Panc1 (cell line): ENCODE data around the gene ANKRD34C. TPM values are rescaled to one million over a fixed set of nuclear protein-coding genes. Genes with fewer than 3 reads are reported as not detected.

ENCODE experiments used
- ATAC-seq: fragments of 200-7000 bp; cut with Tn5 transposase; 2 replicates; pipeline ENCODE4 v1.9.1; 2020; ENCODE audit warnings: mild to moderate bottlenecking, moderate library complexity
- BruUV-seq: library from RNA; stranded (reverse); fragments of 400-500 nt; replicated peaks from 2 replicates; lab custom pipeline; 2021; lab: Mats Ljungman, UMichigan
- CTCF ChIA-PET: fragments of 300-600 bp; sonication (Branson Sonifier 250); formaldehyde crosslinking; loops from one replicate; lab custom pipeline; 2022; ENCODE audit warnings: antibody characterized with exemption; lab: Charles Lee
- POLR2A ChIA-PET: fragments of 300-600 bp; sonication (Branson Sonifier 250); formaldehyde crosslinking; loops from one replicate; lab custom pipeline; 2022; ENCODE audit warnings: antibody characterized with exemption; lab: Charles Lee
- DNase-seq: peaks from one replicate; pipeline ENCODE4 v3.0.0-alpha.2; 2010; ENCODE audit warnings: low read depth, low spot score
- H3K27ac ChIP-seq: 2 replicates; pipeline ENCODE4 v1.5.1; 2011; ENCODE audit warnings: mild to moderate bottlenecking, low read length, inconsistent platforms
- H3K27me3 ChIP-seq: fragments of 200-500 bp; sonication (Bioruptor generic); 2 replicates; pipeline ENCODE4 v1.6.0; 2014; ENCODE audit warnings: low read length, inconsistent platforms; ENCODE audit not compliant: control insufficient read depth, insufficient read depth
- H3K36me3 ChIP-seq: fragments of 200-500 bp; sonication (Bioruptor generic); 2 replicates; pipeline ENCODE4 v1.5.1; 2014; ENCODE audit warnings: inconsistent platforms, mild to moderate bottlenecking, low read length, moderate library complexity; ENCODE audit not compliant: control insufficient read depth, insufficient read depth
- H3K4me1 ChIP-seq: 2 replicates; pipeline ENCODE4 v1.5.1; 2011; ENCODE audit warnings: inconsistent platforms, mild to moderate bottlenecking, low read length, moderate library complexity; ENCODE audit not compliant: control insufficient read depth, insufficient read depth
- H3K4me3 ChIP-seq, 2 experiments: 2 replicates each; pipeline ENCODE4 v1.5.1; 2011 to 2012; ENCODE audit warnings: low read depth in 2 of 2, low read length in 2 of 2, mild to moderate bottlenecking in 2 of 2, inconsistent platforms in 1 of 2, moderate library complexity in 1 of 2
- H3K9me3 ChIP-seq: fragments of 200-500 bp; sonication (Bioruptor generic); 2 replicates; pipeline ENCODE4 v1.5.1; 2014; ENCODE audit warnings: low read depth, mild to moderate bottlenecking, inconsistent platforms, low read length, moderate library complexity; ENCODE audit not compliant: control insufficient read depth, insufficient read depth
- POLR2AphosphoS5 ChIP-seq: IDR thresholded peaks from 2 replicates; pipeline ENCODE4 v1.6.1; 2012; ENCODE audit warnings: mild to moderate bottlenecking, low read depth, low read length, moderate library complexity
- SIN3A ChIP-seq: IDR thresholded peaks from 2 replicates; pipeline ENCODE4 v1.6.1; 2012; ENCODE audit warnings: low read depth, mild to moderate bottlenecking, low read length, moderate library complexity, borderline replicate concordance; ENCODE audit not compliant: insufficient read depth
- TCF7L2 ChIP-seq: IDR thresholded peaks from 2 replicates; pipeline ENCODE4 v1.6.1; 2011; ENCODE audit warnings: mild to moderate bottlenecking, low read depth, low read length, inconsistent platforms
- in situ Hi-C: cut with HindIII; loops from 2 replicates; pipeline ENCODE4 v1.10.0; 2016; ENCODE audit warnings: low sequenced_read_pairs, low pct_unique_long_range_greater_than_20kb
- intact Hi-C: fragments of 100-400 bp; cut with micrococcal nuclease; formaldehyde crosslinking; loops from one replicate; pipeline ENCODE4 v1.10.0; 2022; ENCODE audit not compliant: unreplicated experiment
- total RNA-seq: library from RNA; stranded (reverse); gene quantifications from one replicate; pipeline ENCODE4 v1.2.1, GENCODE V29; 2021; ENCODE audit not compliant: unreplicated experiment
- TF ChIP-seq, protein P1 (sequence below), 2 experiments: IDR thresholded peaks; 2 replicates each; pipeline ENCODE4 v1.6.1; 2011 to 2012; ENCODE audit warnings: low read depth in 2 of 2, control low read depth in 1 of 2, low read length in 1 of 2, mild to moderate bottlenecking in 1 of 2, moderate library complexity in 1 of 2; ENCODE audit not compliant: insufficient read depth in 1 of 2
- TF ChIP-seq, protein P2 (sequence below): fragments of 450-650 bp; IDR thresholded peaks from 2 replicates; pipeline ENCODE4 v1.5.1; 2017; ENCODE audit warnings: mild to moderate bottlenecking

The ANKRD34C gene
- total RNA-seq, 1 experiment from 2014 or later, result not detected

DNA sequence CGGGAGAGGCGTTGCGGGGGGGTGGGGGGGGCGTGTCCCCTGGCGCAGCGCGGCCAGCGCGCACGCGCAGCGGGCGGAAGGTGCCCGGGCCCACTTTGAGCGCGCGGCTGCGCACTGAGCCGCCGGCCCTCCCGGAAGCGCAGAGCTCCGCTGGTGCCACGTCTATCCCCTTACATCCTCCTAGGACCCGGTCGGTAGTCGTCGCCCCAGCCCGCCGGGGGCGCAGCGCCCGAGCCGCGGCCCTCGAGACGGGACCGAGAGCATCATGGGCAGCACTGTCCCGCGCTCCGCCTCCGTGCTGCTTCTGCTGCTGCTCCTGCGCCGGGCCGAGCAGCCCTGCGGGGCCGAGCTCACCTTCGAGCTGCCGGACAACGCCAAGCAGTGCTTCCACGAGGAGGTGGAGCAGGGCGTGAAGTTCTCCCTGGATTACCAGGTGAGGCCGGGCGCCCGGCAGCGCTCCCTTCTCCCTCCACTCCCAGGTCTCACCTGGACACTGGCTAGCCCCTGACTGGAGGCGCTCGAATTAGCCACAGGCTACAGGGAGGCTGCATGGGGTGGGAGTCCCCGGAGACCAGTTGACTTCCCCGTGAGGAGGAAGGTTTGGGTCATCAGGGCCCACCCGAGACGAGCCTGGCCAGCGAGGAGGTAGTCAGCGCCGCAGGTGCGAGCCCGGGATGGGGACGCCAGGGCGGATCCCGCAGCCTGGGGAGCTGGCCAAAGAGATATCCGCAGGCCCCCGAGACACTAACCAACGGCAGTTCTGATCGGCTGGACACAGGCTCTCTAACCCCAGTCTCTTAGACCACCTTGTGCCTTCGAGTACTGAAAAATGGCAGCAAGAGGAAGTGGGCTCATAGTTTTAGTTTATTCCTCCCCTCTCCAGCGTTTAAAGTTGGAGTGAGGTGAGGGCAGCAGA is 28.7 kb downstream of the ANKRD34C start, which contains the start of gene TMED3:
Gene TMED3, plus strand, starts transcription at position 128 of the 916 bp plus-strand sequence. Its CDS starts 138 bp downstream, at position 266.
- peaks cover 12% of the 10 kb centered on the region; the same call in 1 of the 2 replicates for H3K4me1 ChIP-seq
- H3K9me3 ChIP-seq, result no peaks in the 10 kb centered on the region
- peak within 1 kb of the TSS; percentile 91 to 98 for H3K4me3 ChIP-seq
- intact Hi-C loops (no loop called here), in situ Hi-C loops (no loop called here)
- BruUV-seq, result no TSS peak
- POLR2A ChIA-PET, result no interaction called here
- H3K36me3 ChIP-seq, result peaks cover 27% of the 10 kb centered on the region
- peaks cover 27% of the 10 kb centered on the region for H3K27me3 ChIP-seq
- H3K27ac ChIP-seq, result peak within 1 kb of the TSS; percentile 94
- ATAC-seq (peak; percentile 99), DNase-seq (peak; percentile 46)
- TF ChIP-seq POLR2AphosphoS5 (peak; percentile 75), TCF7L2 (no peak), SIN3A (peak; percentile 65; the same call in 1 of the 2 replicates)
- CTCF ChIA-PET, result interaction anchor here (1.0 to 1.4 kb wide), 2 partner anchors 70 to 283 kb away, joined by 3 read pairs; no protein-coding TSS in a partner anchor

DNA sequence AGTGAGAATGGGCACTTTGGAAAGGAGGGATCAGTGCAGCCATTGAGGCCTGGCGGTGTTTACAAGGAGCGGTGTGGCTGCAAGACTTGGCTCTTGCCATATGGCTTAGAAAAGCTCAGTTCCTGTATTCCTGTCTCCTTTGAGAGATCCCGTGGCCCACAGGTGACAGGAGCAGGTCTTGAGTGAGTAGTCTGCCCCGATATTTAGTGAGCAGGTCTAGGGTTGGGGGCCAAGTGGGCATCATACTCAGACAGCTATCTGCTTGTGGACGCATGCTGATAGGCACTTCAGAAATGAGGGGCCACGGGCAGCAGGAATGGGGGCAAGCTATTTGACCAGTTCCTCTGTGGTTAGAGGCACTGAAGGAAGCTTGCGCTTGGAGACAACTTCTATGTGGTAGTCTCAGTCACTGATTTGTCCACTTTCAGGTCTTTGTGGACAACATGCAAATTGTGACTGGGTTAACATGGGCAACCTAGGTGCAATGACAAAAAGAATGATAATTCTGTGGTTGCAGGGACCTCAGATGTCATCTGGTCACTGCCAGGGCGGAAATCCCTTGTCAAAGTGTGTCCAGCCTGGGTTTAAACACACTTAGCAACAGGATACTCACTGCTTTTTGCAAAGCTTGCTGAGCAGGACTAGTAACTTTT is 29.5 kb downstream of the ANKRD34C start:
- no peak for ATAC-seq
- TF ChIP-seq, protein P1, sequence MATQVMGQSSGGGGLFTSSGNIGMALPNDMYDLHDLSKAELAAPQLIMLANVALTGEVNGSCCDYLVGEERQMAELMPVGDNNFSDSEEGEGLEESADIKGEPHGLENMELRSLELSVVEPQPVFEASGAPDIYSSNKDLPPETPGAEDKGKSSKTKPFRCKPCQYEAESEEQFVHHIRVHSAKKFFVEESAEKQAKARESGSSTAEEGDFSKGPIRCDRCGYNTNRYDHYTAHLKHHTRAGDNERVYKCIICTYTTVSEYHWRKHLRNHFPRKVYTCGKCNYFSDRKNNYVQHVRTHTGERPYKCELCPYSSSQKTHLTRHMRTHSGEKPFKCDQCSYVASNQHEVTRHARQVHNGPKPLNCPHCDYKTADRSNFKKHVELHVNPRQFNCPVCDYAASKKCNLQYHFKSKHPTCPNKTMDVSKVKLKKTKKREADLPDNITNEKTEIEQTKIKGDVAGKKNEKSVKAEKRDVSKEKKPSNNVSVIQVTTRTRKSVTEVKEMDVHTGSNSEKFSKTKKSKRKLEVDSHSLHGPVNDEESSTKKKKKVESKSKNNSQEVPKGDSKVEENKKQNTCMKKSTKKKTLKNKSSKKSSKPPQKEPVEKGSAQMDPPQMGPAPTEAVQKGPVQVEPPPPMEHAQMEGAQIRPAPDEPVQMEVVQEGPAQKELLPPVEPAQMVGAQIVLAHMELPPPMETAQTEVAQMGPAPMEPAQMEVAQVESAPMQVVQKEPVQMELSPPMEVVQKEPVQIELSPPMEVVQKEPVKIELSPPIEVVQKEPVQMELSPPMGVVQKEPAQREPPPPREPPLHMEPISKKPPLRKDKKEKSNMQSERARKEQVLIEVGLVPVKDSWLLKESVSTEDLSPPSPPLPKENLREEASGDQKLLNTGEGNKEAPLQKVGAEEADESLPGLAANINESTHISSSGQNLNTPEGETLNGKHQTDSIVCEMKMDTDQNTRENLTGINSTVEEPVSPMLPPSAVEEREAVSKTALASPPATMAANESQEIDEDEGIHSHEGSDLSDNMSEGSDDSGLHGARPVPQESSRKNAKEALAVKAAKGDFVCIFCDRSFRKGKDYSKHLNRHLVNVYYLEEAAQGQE (IDR thresholded peaks at IDR 0.05; ENCODE audit: insufficient read depth in 1 of 2, low read depth in 2 of 2, low read length in 1 of 2), result no peak
- TF ChIP-seq, protein P2, sequence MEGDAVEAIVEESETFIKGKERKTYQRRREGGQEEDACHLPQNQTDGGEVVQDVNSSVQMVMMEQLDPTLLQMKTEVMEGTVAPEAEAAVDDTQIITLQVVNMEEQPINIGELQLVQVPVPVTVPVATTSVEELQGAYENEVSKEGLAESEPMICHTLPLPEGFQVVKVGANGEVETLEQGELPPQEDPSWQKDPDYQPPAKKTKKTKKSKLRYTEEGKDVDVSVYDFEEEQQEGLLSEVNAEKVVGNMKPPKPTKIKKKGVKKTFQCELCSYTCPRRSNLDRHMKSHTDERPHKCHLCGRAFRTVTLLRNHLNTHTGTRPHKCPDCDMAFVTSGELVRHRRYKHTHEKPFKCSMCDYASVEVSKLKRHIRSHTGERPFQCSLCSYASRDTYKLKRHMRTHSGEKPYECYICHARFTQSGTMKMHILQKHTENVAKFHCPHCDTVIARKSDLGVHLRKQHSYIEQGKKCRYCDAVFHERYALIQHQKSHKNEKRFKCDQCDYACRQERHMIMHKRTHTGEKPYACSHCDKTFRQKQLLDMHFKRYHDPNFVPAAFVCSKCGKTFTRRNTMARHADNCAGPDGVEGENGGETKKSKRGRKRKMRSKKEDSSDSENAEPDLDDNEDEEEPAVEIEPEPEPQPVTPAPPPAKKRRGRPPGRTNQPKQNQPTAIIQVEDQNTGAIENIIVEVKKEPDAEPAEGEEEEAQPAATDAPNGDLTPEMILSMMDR, result no peak
- TF ChIP-seq TCF7L2, result no peak
- no peak for TF ChIP-seq POLR2AphosphoS5
- TF ChIP-seq SIN3A, result no peak
- Histone ChIP-seq H3K4me1 (peaks cover 12% of the 10 kb centered on the region; the same call in 1 of the 2 replicates), H3K9me3 (no peaks in the 10 kb centered on the region), H3K27me3 (peaks cover 21% of the 10 kb centered on the region), H3K36me3 (peaks cover 27% of the 10 kb centered on the region), H3K4me3 (peak overlapping the region; percentile 91 to 98), H3K27ac (peak overlapping the region; percentile 94)
- DNase-seq, result no peak
- BruUV-seq, result TSS peak; percentile 62
- in situ Hi-C loops (no loop called here), intact Hi-C loops (no loop called here)
- POLR2A ChIA-PET, result no interaction called here
- CTCF ChIA-PET, result no interaction called here
